GM18868 (cell line): Measurements from ENCODE around the gene TRPV4.

Source experiments
- ATAC-seq: cut with Tn5 transposase; IDR thresholded peaks from one replicate; pipeline ENCODE4 v1.9.1; 2021; ENCODE audit warnings: mild to moderate bottlenecking, moderate library complexity; ENCODE audit not compliant: unreplicated experiment

Gene TRPV4

GRCh38 chr12:109808876-109809646 lies 24.1 kb downstream of the TRPV4 start:
- ATAC-seq: no peak

GRCh38 chr12:109807954-109808643 lies 25.1 kb downstream of the TRPV4 start:
- no peak for ATAC-seq

- no peak for ATAC-seq
Observed at GRCh38 chr12:109804820-109805761, 28.1 kb downstream of the TRPV4 start.

DNA sequence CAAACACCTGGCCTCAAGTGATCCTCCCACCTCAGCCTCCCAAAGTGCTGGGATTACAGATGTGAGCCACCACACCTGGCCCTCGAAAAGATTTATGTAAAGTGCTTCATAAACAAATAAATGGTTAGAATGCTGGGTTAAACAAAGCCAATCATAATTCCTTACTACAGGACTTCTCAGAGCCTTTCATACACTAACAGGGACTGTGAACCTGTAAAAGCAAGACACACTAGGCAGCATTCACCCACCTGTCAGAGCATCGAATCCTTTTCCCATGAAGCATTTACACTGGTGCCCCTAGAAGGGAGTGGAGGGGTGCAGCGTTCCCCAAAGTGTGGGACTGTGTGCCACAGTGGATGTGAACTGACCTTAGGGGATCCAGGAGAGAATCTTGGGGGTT lies 29.5 kb downstream of the TRPV4 start:
- ATAC-seq: no peak

DNA sequence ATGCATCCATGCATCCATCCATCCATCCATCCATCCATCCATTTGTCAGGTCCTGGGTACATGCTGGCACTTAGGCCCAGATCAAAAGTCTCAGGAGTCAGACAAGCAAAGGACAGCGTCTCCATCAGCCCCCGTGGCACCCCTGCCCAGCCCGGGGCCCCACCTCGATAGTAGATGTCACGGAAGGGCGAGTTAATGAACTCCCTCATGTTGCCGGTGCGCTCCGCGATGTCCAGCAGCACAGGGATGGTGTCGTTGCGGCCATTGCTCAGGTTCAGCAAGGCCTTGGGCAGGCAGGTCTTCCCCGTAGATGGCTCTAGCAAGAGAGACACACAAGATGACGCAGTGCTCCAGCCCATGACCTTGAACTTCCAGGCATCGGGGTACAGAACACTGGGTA lies 30.4 kb downstream of the TRPV4 start:
- no peak for ATAC-seq

DNA sequence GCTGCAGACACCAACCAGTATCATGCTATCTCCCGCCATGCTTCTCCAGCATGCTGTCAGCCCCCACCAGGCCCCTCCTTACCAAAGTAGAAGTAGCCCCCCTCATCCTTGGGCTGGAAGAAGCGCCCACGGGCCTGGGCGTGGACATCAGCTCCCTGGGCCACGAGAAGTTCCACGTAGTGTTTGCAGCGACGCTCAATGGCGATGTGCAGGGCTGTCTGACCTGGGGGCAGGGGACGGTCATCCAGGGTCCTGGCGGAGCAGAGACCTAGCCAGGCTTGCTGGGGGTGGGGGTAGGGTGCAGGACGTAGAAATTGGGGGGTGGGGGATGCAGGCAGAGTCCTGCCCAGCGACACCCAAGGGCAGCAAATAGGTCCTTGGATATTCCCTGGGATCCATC lies 32.7 kb downstream of the TRPV4 start:
- ATAC-seq: no peak

GRCh38 chr12:109798691-109799090 lies 34.5 kb downstream of the TRPV4 start:
- no peak for ATAC-seq

GRCh38 chr12:109797905-109798669 lies 35.1 kb downstream of the TRPV4 start:
- no peak for ATAC-seq

GRCh38 chr12:109796057-109796456 lies 37.1 kb downstream of the TRPV4 start:
- ATAC-seq: no peak

- ATAC-seq: no peak
Observed at GRCh38 chr12:109795023-109795422, 38.2 kb downstream of the TRPV4 start.

GRCh38 chr12:109793826-109794501 lies 39.2 kb downstream of the TRPV4 start:
- ATAC-seq: no peak

DNA sequence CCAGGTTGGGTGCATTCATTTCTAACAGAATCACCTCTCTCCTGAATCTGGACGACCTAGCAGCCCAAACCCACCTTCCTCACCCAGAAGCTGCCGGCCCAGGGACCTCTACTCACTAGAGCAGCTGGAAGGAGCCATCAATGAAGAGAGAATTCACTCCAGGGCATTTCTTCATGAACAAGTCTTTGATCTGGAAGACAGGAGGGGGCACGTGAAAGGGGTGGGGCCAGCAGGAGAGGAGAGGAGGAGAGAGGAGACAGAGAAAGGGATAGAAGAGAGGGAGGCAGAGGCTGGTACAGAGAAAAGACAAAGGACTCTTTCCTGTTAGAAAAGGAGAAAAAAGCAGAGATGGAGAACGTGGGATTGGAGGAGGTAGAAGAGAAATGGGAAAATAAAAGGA lies 39.8 kb downstream of the TRPV4 start:
- ATAC-seq: no peak

GRCh38 chr12:109792992-109793391 lies 40.2 kb downstream of the TRPV4 start:
- no peak for ATAC-seq

GRCh38 chr12:109789526-109790048 lies 43.6 kb downstream of the TRPV4 start:
- no peak for ATAC-seq

GRCh38 chr12:109786799-109787198 lies 46.4 kb downstream of the TRPV4 start:
- ATAC-seq: no peak

DNA sequence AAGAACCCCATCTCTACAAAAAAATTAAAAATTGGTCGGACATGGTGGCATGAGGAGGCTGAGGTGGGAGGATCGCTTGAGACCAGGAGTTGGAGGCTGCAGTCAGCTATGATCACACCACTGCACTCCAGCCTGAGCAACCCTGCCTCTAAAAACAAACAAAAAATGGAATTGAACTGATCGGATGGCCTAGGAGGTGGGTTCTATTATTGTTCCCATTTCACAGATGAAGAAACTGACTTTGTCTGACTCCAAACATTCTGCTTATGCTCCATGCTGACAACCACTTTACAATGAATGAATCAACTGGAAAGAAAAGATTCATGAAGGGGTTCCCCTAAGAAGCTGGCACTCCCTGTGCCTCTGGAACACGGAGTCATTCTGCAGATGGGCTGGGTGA lies 47.3 kb downstream of the TRPV4 start:
- no peak for ATAC-seq

DNA sequence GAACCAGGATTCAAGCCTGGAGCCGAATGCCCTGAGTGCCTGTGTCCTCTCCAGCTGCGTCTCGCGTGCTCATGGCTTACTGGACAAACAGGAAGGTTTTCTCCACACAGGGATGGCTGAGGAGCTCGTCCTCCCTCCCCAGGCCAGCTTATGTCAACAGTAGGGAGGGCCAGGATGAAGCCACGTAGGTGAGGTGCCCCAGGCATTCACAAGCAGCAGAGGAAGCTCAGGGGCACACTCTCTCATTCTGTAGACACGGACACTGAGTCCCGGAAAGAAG lies 49.3 kb downstream of the TRPV4 start:
- no peak for ATAC-seq

DNA sequence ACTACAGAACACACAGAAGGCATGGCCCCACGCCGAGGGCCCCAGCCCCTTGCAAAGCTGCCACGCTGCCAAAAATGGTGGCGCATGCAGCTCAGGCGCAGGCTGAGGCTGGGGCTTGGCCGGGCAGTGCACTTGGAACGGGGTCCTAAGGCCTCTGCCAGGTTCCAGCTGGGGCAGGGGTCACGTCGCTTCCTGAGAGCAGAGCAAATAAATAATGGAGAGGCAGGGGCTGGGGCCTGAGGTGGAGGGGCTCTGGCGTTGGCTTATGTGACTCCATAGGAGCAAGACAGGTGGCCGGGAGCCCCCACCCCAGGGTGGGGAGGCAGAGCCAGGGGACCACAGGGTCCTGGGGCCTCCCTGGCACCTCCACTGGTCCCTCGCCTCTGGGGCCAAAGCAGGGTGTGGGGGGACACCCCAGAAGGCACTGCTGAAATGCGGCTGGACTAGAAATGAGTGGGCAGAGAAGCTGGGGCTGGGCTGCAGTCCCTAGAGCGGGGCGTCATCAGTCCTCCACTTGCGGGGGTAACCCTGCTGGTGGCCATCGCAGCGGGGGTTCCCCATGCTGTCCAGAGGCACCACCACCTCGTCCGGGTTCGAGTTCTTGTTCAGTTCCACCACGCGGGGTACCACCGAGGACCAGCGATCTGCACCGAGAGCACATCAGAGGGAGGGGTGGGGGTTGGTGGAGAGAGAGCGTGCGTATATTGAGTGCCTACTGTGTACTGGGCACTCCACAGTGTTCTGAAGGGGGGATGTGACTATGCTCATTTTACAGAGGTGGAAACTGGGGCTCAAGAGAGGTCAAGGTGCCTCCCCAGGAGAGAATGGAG lies 49.8 kb downstream of the TRPV4 start:
- no peak for ATAC-seq

- ATAC-seq: no peak
Observed at GRCh38 chr12:109782326-109782703, 50.9 kb downstream of the TRPV4 start.
